Vagina (tissue), 2 donors: ENCODE measurements around the gene POLR3H.

Experiments
- POLR2A ChIP-seq, 2 donors: fragments of 450-650 bp; IDR thresholded peaks; one replicate each; pipeline ENCODE4 v1.6.1; 2017; ENCODE audit warnings: antibody characterized with exemption in 2 of 2, mild to moderate bottlenecking in 2 of 2, moderate library complexity in 2 of 2
- POLR2AphosphoS5 ChIP-seq, 2 donors: sonication (generic); formaldehyde crosslinking; IDR thresholded peaks; one replicate each; pipeline ENCODE4 v1.9.0; 2017; ENCODE audit warnings: antibody characterized with exemption in 2 of 2, mild to moderate bottlenecking in 2 of 2, low read depth in 1 of 2; ENCODE audit not compliant: insufficient read depth in 1 of 2
- TF ChIP-seq, protein P1 (sequence below), 3 experiments: fragments of 450-650 bp in 2 of 3; fragments of 200-600 bp in 1 of 3; sonication (generic) in 1 of 3; IDR thresholded peaks; one replicate each; pipeline ENCODE4 v1.5.1; 2017 to 2019; ENCODE audit warnings: antibody characterized with exemption in 3 of 3, mild to moderate bottlenecking in 2 of 3, moderate library complexity in 2 of 3

DNA sequence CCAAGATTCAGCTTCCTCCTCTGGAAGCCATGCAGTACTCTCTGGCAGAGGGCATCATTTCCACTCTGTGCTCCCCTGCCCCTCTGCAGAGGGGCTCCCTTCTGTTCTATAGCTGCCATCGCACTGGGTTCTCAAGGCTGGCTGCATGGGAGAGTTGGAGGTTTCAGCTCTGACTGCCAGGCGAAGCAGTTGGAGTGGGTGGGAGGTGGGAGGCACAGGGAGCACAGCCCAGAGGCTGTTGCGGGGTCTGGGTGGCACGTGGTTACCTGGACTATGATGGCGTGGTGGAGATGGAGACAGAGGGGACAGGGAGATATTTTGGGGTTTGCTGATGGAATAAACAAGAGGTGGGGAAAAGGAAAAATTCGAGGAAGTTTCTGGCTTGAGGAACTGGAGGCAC lies 40.6 kb upstream of the POLR3H start:
- TF ChIP-seq, protein P1, sequence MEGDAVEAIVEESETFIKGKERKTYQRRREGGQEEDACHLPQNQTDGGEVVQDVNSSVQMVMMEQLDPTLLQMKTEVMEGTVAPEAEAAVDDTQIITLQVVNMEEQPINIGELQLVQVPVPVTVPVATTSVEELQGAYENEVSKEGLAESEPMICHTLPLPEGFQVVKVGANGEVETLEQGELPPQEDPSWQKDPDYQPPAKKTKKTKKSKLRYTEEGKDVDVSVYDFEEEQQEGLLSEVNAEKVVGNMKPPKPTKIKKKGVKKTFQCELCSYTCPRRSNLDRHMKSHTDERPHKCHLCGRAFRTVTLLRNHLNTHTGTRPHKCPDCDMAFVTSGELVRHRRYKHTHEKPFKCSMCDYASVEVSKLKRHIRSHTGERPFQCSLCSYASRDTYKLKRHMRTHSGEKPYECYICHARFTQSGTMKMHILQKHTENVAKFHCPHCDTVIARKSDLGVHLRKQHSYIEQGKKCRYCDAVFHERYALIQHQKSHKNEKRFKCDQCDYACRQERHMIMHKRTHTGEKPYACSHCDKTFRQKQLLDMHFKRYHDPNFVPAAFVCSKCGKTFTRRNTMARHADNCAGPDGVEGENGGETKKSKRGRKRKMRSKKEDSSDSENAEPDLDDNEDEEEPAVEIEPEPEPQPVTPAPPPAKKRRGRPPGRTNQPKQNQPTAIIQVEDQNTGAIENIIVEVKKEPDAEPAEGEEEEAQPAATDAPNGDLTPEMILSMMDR (IDR thresholded peaks at IDR 0.05): no peak
- TF ChIP-seq POLR2A (IDR thresholded peaks at IDR 0.05) (no peak), POLR2AphosphoS5 (IDR thresholded peaks at IDR 0.05; ENCODE audit: insufficient read depth in 1 of 2, low read depth in 1 of 2) (no peak)
